Activated T-helper 1 cell treated with Interleukin-2 at 50 U/mL for 16 hours (primary cell): Measurements from ENCODE around the gene PRCD.

ENCODE experiments used
- DNase-seq: peaks from one replicate; pipeline ENCODE4 v3.0.0-alpha.2; 2020; ENCODE audit warnings: low read depth

The PRCD gene

GRCh38 chr17:76540381-76541300, 797 bp downstream of the PRCD start:
- no peak for DNase-seq

- no peak for DNase-seq
Observed at GRCh38 chr17:76541739-76542454, 2.1 kb downstream of the PRCD start.

DNA sequence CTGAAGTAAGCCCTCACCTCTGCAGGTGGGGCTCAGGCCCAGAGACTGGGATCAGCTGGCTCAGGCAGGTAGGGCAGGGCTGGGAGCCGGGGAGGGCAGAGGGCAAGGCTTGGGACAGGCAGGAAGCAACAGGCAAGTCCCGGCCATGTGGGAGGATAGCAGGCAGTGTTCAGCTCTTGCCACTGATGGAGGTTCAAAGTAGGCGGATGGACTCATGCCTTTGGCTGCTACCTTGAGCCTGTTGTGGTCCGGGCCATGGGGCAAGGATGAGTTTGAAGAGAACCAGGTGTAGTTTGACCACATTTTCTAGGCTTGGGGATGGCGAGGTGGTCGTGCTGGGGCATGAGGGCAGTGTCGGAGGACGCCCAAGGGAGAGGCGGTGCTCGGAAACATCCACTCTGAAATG, 2.7 kb downstream of the PRCD start:
- DNase-seq: no peak

DNA sequence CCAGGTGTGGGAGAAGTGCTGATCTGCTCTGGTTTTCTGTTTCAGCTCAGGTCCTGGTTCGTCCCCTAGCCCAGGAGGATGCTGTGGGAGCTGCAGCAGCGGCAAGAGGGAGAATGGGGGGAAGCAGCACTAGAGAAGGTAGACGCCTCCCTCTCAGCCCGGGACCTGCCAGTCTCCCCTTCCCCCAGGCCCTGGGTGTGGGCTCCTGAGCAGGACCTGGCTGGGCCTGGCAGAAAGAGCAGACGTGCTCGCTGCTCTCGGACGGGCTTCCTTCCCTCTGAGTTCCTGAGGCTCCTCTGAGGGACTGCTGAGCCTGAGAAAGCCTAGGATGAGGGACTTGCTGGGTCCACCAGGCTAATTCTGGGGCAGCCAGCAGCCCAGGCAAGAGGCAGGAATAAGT, 3.1 kb downstream of the PRCD start:
- no peak for DNase-seq

GRCh38 chr17:76543482-76543825, 3.6 kb downstream of the PRCD start:
- DNase-seq: no peak

- no peak for DNase-seq
Observed at GRCh38 chr17:76543826-76544545, 4.1 kb downstream of the PRCD start.

GRCh38 chr17:76544546-76545365, 4.9 kb downstream of the PRCD start:
- DNase-seq: no peak

- DNase-seq: no peak
Observed at GRCh38 chr17:76545918-76546555, 6.2 kb downstream of the PRCD start.

GRCh38 chr17:76546556-76547182, 6.8 kb downstream of the PRCD start:
- DNase-seq: no peak

- peak; percentile 26 for DNase-seq
Observed at GRCh38 chr17:76547183-76547641, 7.4 kb downstream of the PRCD start.

DNA sequence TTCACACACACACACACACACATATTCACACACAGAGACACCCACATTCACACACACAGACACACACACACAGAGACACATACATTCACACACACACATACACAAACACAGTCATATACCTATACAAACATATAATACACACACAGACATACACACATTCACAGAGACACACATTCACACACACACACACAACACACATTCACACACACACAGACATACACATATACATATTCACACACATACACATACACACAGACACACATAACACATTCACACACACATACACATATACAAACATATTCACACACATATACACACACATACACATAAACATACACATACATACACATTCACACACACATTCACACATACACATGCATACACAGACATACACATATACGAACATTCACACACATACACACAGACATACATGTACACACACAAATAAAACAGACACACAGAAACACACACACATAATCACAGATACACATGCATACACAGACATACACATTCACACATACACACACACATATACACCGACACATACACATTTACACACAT, 7.9 kb downstream of the PRCD start:
- no peak for DNase-seq

DNA sequence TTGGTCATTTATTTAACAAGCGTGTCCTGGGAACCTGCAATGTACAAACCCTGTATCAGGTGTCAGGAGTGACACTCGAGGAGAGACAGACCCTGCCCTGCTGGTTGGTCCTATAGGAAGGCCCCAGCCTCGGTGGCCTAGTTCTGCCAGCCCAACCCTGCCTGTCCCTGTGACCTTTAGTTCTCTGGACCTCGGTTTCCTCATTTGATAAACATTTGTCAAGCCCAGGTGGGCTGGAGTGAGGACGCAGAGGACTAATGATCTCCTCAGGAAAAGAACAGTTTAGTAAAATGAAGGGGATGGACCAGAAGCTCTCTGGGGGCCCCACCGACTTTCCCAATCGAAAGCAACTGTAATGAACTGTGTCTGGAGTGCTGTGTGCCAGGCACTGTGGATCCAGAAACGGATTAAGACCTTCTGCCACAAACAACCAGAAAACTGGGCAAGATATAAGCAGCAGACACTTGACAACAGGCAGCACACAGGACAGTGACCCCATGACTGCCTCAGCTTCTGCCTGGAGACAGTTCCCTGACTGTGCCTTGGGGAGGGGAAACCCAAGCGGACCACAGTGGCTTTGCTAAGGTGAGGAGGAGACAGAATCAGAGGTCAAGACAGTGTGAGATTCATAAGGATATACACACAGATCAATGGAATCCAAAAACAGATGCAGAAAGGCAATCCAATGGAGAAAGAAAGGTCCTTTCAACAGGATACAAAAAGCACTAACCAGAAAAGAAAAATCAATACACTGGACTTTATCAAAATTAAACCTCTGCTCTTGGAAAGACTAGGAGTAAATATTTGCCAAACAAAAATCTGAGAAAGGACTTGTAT, 8.8 kb downstream of the PRCD start:
- DNase-seq: no peak

DNA sequence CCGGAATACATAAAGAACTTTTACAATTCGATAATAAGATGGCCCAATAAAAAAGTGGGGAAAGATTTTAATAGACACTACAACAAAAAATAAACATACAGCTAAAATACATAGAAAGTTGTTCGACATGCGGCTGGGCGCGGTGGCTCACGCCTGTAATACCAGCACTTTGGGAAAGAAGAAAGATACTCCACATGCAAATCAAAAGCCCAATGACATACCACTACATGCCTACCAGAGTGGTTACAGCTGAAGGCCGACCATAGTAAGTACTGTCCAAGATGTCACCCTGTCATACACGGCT, 9.3 kb downstream of the PRCD start:
- DNase-seq: no peak

DNA sequence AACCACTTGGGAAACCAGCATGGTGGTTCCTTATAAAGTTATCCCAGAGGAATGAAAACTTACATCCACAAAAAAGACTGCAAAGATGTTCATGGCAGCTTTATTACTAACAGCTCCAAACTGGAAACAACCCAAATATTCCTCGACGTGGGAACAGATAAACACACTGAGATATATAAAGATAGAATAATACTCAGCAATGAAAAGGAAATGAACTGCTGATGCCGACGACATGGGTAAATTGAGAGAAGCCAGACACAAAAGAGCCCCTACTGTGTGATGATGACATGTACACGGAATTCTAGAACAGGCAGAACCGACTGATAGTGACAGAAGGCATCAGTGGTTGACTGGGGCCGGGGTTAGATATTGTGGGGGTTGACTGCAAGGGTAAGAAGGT, 9.7 kb downstream of the PRCD start:
- DNase-seq: no peak

- DNase-seq: no peak
Observed at GRCh38 chr17:76550712-76551615, 11.1 kb downstream of the PRCD start.

GRCh38 chr17:76551685-76552084, 11.8 kb downstream of the PRCD start:
- no peak for DNase-seq

DNA sequence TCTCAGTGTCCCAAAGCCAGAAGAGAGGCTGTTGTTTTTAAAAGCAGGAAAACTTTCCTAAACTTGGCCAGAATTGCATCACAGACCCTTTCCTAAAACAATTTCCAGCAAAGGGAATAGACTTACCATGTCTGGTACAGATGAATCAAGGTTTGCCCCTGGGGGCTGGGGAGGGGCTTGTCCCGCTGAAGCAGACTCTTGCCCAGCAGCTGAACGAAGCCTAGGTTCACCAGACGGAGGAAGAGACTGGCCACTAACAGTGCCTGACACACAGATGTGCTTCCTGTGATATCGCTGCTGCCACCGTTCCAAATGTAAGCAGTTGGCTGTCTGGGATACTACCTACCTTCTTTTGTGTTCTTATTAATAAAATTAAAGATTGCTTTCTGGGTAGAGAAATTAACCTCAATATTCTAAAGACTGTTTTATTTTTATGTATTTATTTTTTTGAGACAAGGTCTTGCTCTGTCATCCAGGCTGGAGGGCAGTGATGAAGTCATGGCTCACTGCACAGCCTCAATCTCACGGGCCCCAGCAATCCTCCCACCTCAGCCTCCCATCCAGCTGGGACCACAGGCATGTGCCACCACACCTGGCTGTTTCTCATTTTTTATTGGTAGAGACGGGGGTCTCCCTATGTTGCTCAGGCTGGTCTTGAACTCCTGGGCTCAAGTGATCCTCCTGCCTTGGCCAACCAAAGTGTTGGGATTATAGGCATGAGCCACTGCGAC, 13.5 kb downstream of the PRCD start:
- no peak for DNase-seq

DNA sequence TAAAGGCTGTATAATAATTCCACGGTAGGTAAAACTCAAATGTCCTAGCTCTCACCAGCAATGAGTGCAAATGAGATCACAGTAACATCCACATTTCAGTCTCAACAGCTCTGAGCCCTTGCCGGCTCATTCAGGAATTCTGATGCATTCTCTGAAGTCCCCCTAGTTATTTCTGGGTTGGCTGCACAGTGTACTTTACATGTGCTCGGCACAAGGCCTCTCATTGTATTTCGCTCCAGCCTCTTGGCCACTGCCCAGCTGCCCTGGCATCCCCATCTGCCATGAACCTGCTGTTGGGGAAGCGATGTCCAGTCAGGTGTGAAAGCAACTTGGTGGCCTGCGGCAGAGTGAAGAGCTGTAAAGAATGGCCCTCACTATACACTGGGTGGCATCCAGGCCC, 14.3 kb downstream of the PRCD start:
- DNase-seq: no peak
